PFSK-1 (cell line): Measurements from ENCODE around the gene YIPF2.

Experiments
- FOXP2 ChIP-seq: optimal IDR thresholded peaks from 2 replicates; pipeline ENCODE3; 2011; ENCODE audit warnings: borderline replicate concordance, control low read depth, inconsistent platforms; ENCODE audit not compliant: insufficient read depth; ENCODE audit errors: extremely low read length, extremely low read depth
- POLR2AphosphoS5 ChIP-seq: IDR thresholded peaks from 2 replicates; pipeline ENCODE4 v1.6.1; 2012; ENCODE audit warnings: low read depth, mild to moderate bottlenecking, control low read depth, low read length, moderate library complexity
- REST ChIP-seq, 2 experiments: IDR thresholded peaks; 2 replicates each; pipeline versions ENCODE4 v1.6.1 to v1.8.0; 2011 to 2012; ENCODE audit warnings: low read depth in 2 of 2, low read length in 2 of 2, control low read depth in 1 of 2, inconsistent platforms in 1 of 2, mild to moderate bottlenecking in 1 of 2, moderate library complexity in 1 of 2; ENCODE audit not compliant: insufficient read depth in 1 of 2
- SIN3A ChIP-seq: IDR thresholded peaks from 2 replicates; pipeline ENCODE4 v1.6.1; 2012; ENCODE audit warnings: mild to moderate bottlenecking, low read length, moderate library complexity, borderline replicate concordance; ENCODE audit not compliant: insufficient read depth
- TAF1 ChIP-seq: IDR thresholded peaks from 2 replicates; pipeline ENCODE4 v1.6.1; 2012; ENCODE audit warnings: low read length, control low read depth, borderline replicate concordance; ENCODE audit not compliant: insufficient read depth

YIPF2 gene

GRCh38 chr19:10884274-10884673 is 44.2 kb downstream of the YIPF2 start:
- no peak for TF ChIP-seq FOXP2
- no peak for TF ChIP-seq TAF1
- no peak for TF ChIP-seq SIN3A
- no peak for TF ChIP-seq REST (IDR thresholded peaks at IDR 0.05; ENCODE audit: insufficient read depth in 1 of 2, low read depth in 2 of 2, low read length in 2 of 2)
- no peak for TF ChIP-seq POLR2AphosphoS5

- TF ChIP-seq TAF1 (no peak), POLR2AphosphoS5 (no peak), SIN3A (no peak), FOXP2 (no peak), REST (IDR thresholded peaks at IDR 0.05; ENCODE audit: insufficient read depth in 1 of 2, low read depth in 2 of 2, low read length in 2 of 2) (no peak)
Measured at GRCh38 chr19:10882108-10882457, 46.4 kb downstream of the YIPF2 start.

- TF ChIP-seq REST (IDR thresholded peaks at IDR 0.05; ENCODE audit: insufficient read depth in 1 of 2, low read depth in 2 of 2, low read length in 2 of 2): no peak
- no peak for TF ChIP-seq FOXP2
Measured at GRCh38 chr19:10881403-10882107, 46.9 kb downstream of the YIPF2 start.

GRCh38 chr19:10878253-10878652 is 50.2 kb downstream of the YIPF2 start:
- no peak for TF ChIP-seq REST (IDR thresholded peaks at IDR 0.05; ENCODE audit: insufficient read depth in 1 of 2, low read depth in 2 of 2, low read length in 2 of 2)
- no peak for TF ChIP-seq TAF1
- TF ChIP-seq POLR2AphosphoS5: no peak
- no peak for TF ChIP-seq FOXP2
- TF ChIP-seq SIN3A: no peak

- TF ChIP-seq SIN3A: no peak
- no peak for TF ChIP-seq FOXP2
- no peak for TF ChIP-seq REST (IDR thresholded peaks at IDR 0.05; ENCODE audit: insufficient read depth in 1 of 2, low read depth in 2 of 2, low read length in 2 of 2)
- TF ChIP-seq TAF1: no peak
- TF ChIP-seq POLR2AphosphoS5: no peak
Measured at GRCh38 chr19:10876459-10877240, 51.8 kb downstream of the YIPF2 start.
